Psoas muscle (tissue), 8 donors: Measurements from ENCODE around the gene CPD. TPM values are rescaled to one million over a fixed set of nuclear protein-coding genes. Genes with fewer than 3 reads are reported as not detected.

ENCODE experiments used
- ATAC-seq, 4 donors: fragments of 200-7000 bp; cut with Tn5 transposase; one replicate each; pipeline ENCODE4 v1.9.1; 2020; ENCODE audit warnings: moderate library complexity in 3 of 4, mild to moderate bottlenecking in 2 of 4
- DNase-seq, 2 donors: peaks; one replicate each; pipeline ENCODE4 v3.0.0-alpha.2; 2020
- H3K27ac ChIP-seq: fragments of 200-600 bp; one replicate; pipeline ENCODE4 v1.8.0; 2022
- H3K27me3 ChIP-seq, 3 donors: fragments of 200-600 bp in 1 of 3; one replicate each; pipeline versions ENCODE4 v1.6.1 to v1.8.0; 2013 to 2022; ENCODE audit warnings: low read length in 2 of 3, mild to moderate bottlenecking in 2 of 3, moderate library complexity in 1 of 3; ENCODE audit not compliant: insufficient read depth in 3 of 3
- H3K36me3 ChIP-seq, 2 donors: fragments of 200-600 bp in 1 of 2; one replicate each; pipeline versions ENCODE4 v1.6.1 to v1.8.0; 2013 to 2022; ENCODE audit warnings: low read depth in 1 of 2, mild to moderate bottlenecking in 1 of 2, moderate library complexity in 1 of 2; ENCODE audit not compliant: insufficient read depth in 1 of 2
- H3K4me1 ChIP-seq: fragments of 200-600 bp; one replicate; pipeline ENCODE4 v1.8.0; 2022
- H3K4me3 ChIP-seq: fragments of 200-600 bp; one replicate; pipeline ENCODE4 v1.8.0; 2022; ENCODE audit warnings: mild to moderate bottlenecking
- H3K9me3 ChIP-seq: fragments of 200-600 bp; one replicate; pipeline ENCODE4 v1.8.0; 2022
- WGBS, 3 donors: extraction: QIAGEN DNeasy Blood & Tissue Kit; methylation state at CpG; one replicate each; pipeline versions ENCODE4 v1.1.6 to v1.1.7; 2013; 5-methylcytosine and 5-hydroxymethylcytosine counted together
- intact Hi-C, 2 donors: fragments of 100-400 bp; cut with DNase I; formaldehyde crosslinking; loops; one replicate each; pipeline versions ENCODE4 v1.11.0 to v1.14.2; 2022
- polyA plus RNA-seq, 3 donors: library from polyadenylated mRNA; stranded (reverse); fragments of 200-250 nt; gene quantifications; one replicate each; pipeline ENCODE4 v1.2.3, GENCODE V29; 2013
- total RNA-seq, 4 donors: library from RNA; stranded (reverse); fragmentation: NEBNext Ultra II Directional in 2 of 4; extraction: Animal tissue kit (Norgen Biotek cat#: 25700) in 2 of 4; gene quantifications; one replicate each; pipeline versions ENCODE4 v1.2.1 to v1.2.4, GENCODE V29; 2021 to 2023
- TF ChIP-seq, protein P1 (sequence below): fragments of 200-600 bp; IDR thresholded peaks from one replicate; pipeline ENCODE4 v1.8.0; 2022; ENCODE audit warnings: antibody characterized with exemption
- donor health status: healthy with polysubstance abuse.
- donor health status: DM: no; HTN: no; CAD: no; lungs with moderate emphysema.
- donor health status: Bipolar disorder and iron deficiency.
- donor health status: healthy.
- donor health status: DM: yes; HTN: yes; CAD: no.
- donor health status: DM: no; HTN: no; CAD: no.
- donor health status: DM: no; HTN: no; CAD: no.
- donor health status: DM: yes; HTN: yes; CAD: no.

The CPD gene
- total and polyA plus RNA-seq, 7 donors: 5.6 to 29.3 (median 18.6) TPM

DNA sequence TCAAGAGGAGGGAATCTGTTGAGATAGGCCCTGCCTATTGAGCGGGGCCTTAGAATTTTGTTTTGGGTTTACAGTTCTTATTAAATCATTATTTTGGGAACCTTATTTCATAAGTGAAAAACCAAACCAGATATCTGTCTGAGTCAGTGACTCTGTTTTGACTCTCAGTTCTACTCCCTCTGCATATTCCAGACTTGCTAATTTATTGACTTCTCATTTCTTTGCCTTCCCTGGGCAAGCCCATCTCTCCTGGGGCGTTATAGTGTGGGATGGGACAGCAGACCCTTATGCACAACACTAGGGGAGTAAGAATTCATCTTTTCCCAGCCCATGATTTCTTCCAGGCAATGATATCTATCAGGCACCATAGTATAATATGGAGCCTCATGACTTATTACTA lies 45.7 kb downstream of the CPD start:
- H3K4me3 ChIP-seq: no peak overlapping the region
- H3K27me3 ChIP-seq: no peaks in the 10 kb centered on the region
- 97 to 99% (median 99%) methylated on average over 2 of the region's 2 CpGs for WGBS, 3 donors
- TF ChIP-seq, protein P1, sequence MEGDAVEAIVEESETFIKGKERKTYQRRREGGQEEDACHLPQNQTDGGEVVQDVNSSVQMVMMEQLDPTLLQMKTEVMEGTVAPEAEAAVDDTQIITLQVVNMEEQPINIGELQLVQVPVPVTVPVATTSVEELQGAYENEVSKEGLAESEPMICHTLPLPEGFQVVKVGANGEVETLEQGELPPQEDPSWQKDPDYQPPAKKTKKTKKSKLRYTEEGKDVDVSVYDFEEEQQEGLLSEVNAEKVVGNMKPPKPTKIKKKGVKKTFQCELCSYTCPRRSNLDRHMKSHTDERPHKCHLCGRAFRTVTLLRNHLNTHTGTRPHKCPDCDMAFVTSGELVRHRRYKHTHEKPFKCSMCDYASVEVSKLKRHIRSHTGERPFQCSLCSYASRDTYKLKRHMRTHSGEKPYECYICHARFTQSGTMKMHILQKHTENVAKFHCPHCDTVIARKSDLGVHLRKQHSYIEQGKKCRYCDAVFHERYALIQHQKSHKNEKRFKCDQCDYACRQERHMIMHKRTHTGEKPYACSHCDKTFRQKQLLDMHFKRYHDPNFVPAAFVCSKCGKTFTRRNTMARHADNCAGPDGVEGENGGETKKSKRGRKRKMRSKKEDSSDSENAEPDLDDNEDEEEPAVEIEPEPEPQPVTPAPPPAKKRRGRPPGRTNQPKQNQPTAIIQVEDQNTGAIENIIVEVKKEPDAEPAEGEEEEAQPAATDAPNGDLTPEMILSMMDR: no peak
- H3K27ac ChIP-seq: no peak overlapping the region
- DNase-seq (no peak), ATAC-seq (no peak)
- H3K36me3 ChIP-seq: peaks cover 3 to 69% of the 10 kb centered on the region in 2 donors
- intact Hi-C loops: no loop called here
- H3K9me3 ChIP-seq: no peaks in the 10 kb centered on the region
- H3K4me1 ChIP-seq: no peaks in the 10 kb centered on the region

DNA sequence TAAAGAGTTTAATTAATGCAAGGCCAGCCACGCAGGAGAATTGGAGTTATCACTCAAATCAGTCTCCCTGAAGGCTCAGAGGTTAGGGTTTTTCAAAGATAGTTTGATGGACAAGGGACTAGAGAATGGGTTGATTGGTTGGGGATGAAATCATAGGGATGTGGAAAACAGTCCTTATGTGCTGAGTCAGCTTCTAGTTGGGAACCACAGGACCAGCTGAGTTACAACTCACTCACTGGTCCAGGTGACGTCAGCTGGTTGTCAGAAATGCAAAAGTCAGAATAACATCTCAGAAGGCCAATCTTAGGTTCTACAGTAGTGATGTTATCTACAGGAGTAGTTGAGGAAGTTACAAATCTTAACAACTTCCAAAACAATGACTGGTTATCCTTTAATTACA lies 47.6 kb downstream of the CPD start:
- intact Hi-C loops: no loop called here
- no peak overlapping the region for H3K4me3 ChIP-seq
- H3K27ac ChIP-seq: no peak overlapping the region
- no peak for DNase-seq
- H3K27me3 ChIP-seq: no peaks in the 10 kb centered on the region
- peaks cover 3 to 67% of the 10 kb centered on the region in 2 donors for H3K36me3 ChIP-seq
- TF ChIP-seq, protein P1: no peak
- H3K9me3 ChIP-seq: no peaks in the 10 kb centered on the region
- no peak for ATAC-seq
- WGBS, 3 donors: 93 to 98% (median 96%) methylated on average over 2 of the region's 2 CpGs
- H3K4me1 ChIP-seq: no peaks in the 10 kb centered on the region

DNA sequence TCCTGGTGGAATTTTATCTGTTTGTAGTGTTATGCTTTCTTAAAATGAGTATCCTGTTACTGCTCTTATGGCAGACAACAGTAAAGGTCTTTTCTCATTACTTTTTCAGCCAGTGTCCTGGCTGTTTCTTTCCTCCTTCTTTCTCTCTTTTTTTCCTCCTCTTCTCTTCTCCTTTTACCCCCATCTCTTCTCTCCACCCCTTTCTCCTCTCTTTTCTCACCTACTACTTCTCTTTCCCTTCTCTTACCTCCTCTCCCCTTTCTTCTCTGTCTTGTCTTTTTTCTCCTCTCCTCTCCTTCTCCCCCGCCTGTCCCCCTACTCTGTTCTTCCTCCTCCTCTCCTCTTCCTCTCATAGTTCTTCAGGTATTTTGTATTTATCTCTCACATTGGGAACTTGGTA lies 48.9 kb downstream of the CPD start:
- intact Hi-C loops: no loop called here
- H3K4me3 ChIP-seq: no peak overlapping the region
- no peak overlapping the region for H3K27ac ChIP-seq
- no peak for DNase-seq
- TF ChIP-seq, protein P1: no peak
- no peaks in the 10 kb centered on the region for H3K27me3 ChIP-seq
- H3K9me3 ChIP-seq: no peaks in the 10 kb centered on the region
- no peaks in the 10 kb centered on the region for H3K4me1 ChIP-seq
- 90 to 100% (median 98%) methylated on average over 1 of the region's 1 CpG for WGBS, 3 donors
- peaks cover 2 to 67% of the 10 kb centered on the region in 2 donors for H3K36me3 ChIP-seq
- no peak for ATAC-seq

DNA sequence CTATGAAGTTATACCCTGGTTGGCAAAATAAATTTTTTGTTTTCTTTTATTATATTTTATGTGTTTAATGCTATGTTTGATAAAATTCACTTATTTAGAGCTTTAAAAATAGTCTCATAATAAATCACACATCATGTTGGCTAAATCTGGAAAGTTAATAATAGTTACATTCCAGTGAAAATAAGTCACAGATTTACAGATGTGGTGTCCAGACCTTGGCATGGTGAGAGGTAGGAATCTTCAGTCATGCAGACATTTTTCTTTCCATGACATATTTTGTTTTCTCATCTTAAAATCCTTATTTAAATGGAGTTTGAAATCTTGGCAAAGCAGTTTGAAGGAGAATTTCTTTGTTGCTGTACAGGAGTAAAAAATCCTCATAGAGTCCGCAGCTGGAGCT lies 50.4 kb downstream of the CPD start:
- ATAC-seq: no peak
- no peak for DNase-seq
- no peak overlapping the region for H3K27ac ChIP-seq
- peaks cover 0 to 56% of the 10 kb centered on the region in 2 donors for H3K36me3 ChIP-seq
- WGBS, 3 donors: 72 to 78% (median 73%) methylated on average over 1 of the region's 1 CpG
- TF ChIP-seq, protein P1: no peak
- H3K9me3 ChIP-seq: no peaks in the 10 kb centered on the region
- H3K27me3 ChIP-seq: no peaks in the 10 kb centered on the region
- intact Hi-C loops: no loop called here
- H3K4me3 ChIP-seq: no peak overlapping the region
- H3K4me1 ChIP-seq: peaks cover 4% of the 10 kb centered on the region

DNA sequence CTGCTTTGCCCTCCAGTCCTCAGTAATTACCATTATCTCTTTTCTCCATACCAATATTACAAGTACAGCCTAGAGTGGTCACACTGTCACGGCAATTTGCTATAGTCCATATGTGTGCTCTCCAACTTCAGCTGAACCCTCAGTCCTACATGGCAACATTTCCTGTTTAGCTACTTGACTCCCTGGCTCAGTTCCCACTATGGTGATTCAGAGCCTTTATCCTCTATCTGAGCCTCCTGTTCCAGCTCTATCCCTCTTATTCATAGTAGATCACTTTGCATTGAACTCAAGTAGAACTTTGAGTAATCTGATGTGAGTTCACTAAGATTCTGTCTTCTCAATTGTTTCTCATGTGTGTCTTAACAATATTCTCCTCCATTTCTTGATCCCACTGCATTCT lies 54.8 kb downstream of the CPD start:
- Histone ChIP-seq H3K27me3 (no peaks in the 10 kb centered on the region), H3K4me3 (no peak overlapping the region), H3K27ac (peak overlapping the region; percentile 14), H3K4me1 (peaks cover 4% of the 10 kb centered on the region), H3K36me3 (peaks cover 0 to 30% of the 10 kb centered on the region in 2 donors), H3K9me3 (no peaks in the 10 kb centered on the region)
- peak; percentile 72 to 97 (median 90) for ATAC-seq
- WGBS, 3 donors: 69 to 85% (median 73%) methylated on average over 1 of the region's 1 CpG
- TF ChIP-seq, protein P1: no peak
- DNase-seq: no peak
- intact Hi-C loops: loop anchor here in 1 of 2 donors (2.0 kb wide), 1 partner anchor 23 kb away; no protein-coding TSS in a partner anchor
